MG63 (cell line): ENCODE measurements around the gene ZNF577. TPM values are rescaled to one million over a fixed set of nuclear protein-coding genes. Genes with fewer than 3 reads are reported as not detected.

Experiments used
- DNase-seq: peaks from one replicate; pipeline ENCODE4 v3.0.0-alpha.2; 2020
- H3K27me3 ChIP-seq: fragments of 250-450 bp; sonication (Bioruptor Pico); 2 replicates; pipeline ENCODE4 v1.5.1; 2020; ENCODE audit warnings: mild to moderate bottlenecking, moderate library complexity
- H3K36me3 ChIP-seq: fragments of 250-450 bp; sonication (Bioruptor Pico); 2 replicates; pipeline ENCODE4 v1.5.1; 2020; ENCODE audit warnings: mild to moderate bottlenecking, moderate library complexity
- H3K4me3 ChIP-seq: fragments of 250-450 bp; sonication (Bioruptor Pico); 2 replicates; pipeline ENCODE4 v1.5.1; 2020; ENCODE audit warnings: mild to moderate bottlenecking, moderate library complexity
- H3K9me3 ChIP-seq: fragments of 250-450 bp; sonication (Bioruptor Pico); 2 replicates; pipeline ENCODE4 v1.5.1; 2020; ENCODE audit warnings: mild to moderate bottlenecking, moderate library complexity
- total RNA-seq: library from RNA; depleted of rRNA; stranded (reverse); fragments of >200 nt; shearing (Covaris generic); gene quantifications from 2 replicates; pipeline ENCODE4 v1.2.3, GENCODE V29; 2014; ENCODE audit warnings: low replicate concordance; rRNA removed

The ZNF577 gene
- total RNA-seq, 1 experiment from 2014 or later, result 1.3 TPM

DNA sequence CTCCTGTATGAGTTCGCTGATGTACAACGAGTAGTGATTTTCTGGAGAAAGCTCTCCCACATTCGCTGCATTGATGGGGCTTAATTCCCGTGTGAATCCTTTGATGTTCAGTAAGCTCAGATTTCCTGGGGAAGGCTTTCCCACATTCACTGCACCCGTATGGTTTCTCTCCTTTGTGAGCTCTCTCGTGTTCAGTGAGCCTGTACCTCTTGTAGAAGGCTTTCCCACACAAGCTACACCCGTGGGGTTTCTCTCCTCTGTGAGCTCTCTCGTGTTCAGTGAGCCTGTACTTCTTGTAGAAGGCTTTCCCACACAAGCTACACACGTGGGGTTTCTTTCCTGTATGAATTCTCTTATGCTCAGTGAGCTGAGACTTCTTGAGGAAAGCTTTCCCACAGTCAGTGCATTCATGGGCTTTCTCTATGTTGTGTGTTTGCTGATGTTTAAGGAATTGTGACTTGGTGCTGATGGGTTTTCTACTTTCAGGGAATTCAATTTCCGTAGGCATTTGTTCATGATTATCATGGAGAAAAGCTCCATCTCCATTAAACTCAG lies 3.5 kb upstream of the ZNF577 start:
- DNase-seq, result no peak
- no peak overlapping the region for H3K4me3 ChIP-seq
- peaks cover 62% of the 10 kb centered on the region for H3K9me3 ChIP-seq
- peaks cover 43% of the 10 kb centered on the region for H3K36me3 ChIP-seq
- H3K27me3 ChIP-seq, result no peaks in the 10 kb centered on the region

DNA sequence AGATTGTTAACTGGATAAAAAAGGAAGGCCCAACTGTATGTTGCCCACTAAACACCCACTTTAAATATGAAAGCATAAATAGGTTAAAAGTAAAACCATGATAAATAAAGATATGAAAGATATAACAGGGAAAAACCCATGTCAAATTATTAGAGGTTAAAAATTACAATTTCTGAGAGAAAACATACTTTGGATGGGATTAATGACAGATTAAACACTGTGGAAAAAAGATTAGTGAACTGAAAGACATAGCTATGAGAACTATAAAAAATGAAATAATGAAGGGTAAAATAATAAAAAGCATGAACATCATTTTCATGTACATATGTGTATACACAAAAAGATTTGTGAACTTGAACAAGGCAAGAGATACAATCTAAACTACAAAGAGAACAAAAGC lies 2.2 kb upstream of the ZNF577 start:
- Histone ChIP-seq H3K9me3 (peaks cover 55% of the 10 kb centered on the region), H3K4me3 (no peak overlapping the region), H3K36me3 (peaks cover 32% of the 10 kb centered on the region), H3K27me3 (no peaks in the 10 kb centered on the region)
- DNase-seq, result no peak

DNA sequence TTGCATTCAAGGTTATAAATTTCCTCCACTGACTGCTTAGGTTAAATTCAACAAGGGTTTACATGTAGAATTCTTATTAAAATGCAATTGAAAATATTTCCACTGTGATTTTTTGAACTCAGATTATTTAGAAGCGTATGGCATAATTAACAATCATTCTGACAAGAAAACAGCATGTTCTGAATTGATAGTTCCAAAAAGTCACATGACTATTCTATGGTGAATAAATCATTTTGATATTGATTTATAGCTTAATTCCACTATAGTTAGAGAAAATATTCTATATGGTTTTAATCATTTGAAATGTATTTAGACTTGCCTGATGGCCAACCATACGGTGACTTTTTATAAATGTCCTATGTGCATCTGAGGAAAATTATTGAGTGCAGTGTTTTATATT lies 3.0 kb downstream of the ZNF577 start:
- no peak for DNase-seq
- Histone ChIP-seq H3K36me3 (no peaks in the 10 kb centered on the region; the same call in 1 of the 2 replicates), H3K27me3 (no peaks in the 10 kb centered on the region), H3K4me3 (no peak overlapping the region), H3K9me3 (peaks cover 18% of the 10 kb centered on the region)

DNA sequence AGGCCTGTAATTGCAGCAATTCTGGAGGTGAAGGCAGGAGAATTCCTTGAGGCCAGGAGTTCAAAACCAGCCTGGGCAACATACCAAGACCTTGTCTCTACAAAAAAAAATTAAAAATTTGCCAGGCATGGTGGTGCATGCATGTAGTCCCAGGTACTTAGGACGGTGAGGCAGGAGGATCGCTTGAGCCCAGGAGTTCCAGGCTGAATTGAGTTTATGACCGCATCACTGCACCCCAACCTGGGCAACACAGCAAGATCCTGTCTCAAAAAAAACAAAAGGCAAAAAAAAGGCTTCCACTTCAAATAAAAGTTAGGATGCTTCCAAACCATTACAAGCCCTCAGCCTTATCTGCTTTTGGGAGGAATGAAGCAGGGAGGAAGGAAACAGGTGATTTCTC lies 5.2 kb downstream of the ZNF577 start:
- H3K4me3 ChIP-seq, result no peak overlapping the region
- peaks cover 8% of the 10 kb centered on the region for H3K9me3 ChIP-seq
- no peaks in the 10 kb centered on the region for H3K27me3 ChIP-seq
- no peaks in the 10 kb centered on the region; the same call in 1 of the 2 replicates for H3K36me3 ChIP-seq
- DNase-seq, result no peak

DNA sequence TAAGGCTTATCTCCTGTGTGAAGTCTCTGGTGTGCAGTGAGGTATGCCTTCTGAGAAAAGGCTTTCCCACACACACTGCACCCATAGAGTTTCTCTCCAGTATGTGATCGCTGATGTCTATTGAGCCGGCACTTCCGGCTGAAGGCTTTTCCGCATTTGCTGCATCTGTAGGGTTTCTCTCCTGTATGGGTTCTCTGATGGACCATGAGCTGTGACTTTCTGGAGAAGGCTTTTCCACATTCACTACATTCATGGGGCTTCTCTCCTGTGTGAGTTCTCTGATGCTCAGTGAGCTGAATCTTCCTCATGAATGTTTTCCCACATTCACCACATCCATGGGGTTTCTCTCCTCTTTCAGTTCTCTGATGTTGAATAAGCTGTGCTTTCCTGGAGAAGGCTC lies 14.7 kb downstream of the ZNF577 start:
- H3K27me3 ChIP-seq, result no peaks in the 10 kb centered on the region
- H3K4me3 ChIP-seq, result no peak overlapping the region
- DNase-seq, result no peak
- H3K9me3 ChIP-seq, result peaks cover 27% of the 10 kb centered on the region
- H3K36me3 ChIP-seq, result no peaks in the 10 kb centered on the region; the same call in none of the 2 replicates

DNA sequence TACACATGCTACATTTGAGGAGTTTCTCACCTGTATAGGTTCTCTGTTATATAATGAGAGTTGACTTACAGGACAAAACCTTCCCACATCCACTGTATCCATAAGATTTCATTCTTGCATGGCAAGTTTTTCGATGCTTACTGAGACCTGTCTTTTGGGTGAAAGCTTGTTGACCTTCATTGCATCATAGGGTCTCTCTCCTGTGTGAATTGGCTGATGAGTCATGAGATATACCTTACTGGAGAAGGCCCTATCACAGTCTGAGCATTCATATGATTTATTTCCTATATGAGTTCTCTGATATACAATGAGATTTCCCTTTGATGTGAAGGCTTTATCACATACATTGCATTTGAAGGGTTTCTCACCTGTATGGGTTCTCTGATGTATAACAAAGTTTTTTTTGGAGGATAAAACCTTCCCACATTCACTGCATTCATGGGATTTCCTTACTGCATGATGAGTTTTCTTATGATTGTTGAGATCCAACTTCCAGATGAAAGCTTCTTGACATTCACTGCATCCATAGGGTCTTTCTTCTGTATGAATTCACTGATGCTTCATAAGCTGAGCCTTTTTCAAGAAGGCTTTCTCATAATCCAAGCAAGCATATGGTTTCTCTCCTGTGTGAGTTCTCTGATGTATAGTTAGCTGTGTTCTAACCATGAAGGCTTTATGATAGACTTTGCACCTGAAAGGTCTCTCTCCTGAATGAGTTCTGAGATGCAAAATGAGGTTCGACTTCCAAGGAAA lies 25.7 kb downstream of the ZNF577 start:
- Histone ChIP-seq H3K27me3 (no peaks in the 10 kb centered on the region), H3K36me3 (no peaks in the 10 kb centered on the region), H3K9me3 (peaks cover 52% of the 10 kb centered on the region), H3K4me3 (no peak overlapping the region)
- DNase-seq, result no peak

DNA sequence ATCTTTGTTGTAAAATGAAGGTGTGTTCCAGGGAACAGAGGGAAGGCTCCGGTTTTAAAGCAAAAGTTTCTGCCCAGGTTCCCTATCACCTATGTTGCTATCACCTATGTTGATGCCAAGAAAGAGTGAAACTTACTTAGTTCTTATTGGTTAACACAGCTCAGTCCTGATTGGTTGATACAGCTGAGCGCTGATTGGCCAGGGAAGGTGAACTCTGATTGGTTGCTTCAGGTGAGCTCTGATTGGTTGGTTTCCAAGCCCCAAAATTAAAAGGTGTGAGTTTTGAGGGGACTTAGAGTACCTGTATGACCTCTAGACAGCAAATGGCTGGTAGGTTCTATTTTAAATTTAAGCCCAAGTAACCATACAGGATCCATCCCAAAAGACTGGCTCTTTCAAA lies 50.6 kb downstream of the ZNF577 start:
- Histone ChIP-seq H3K36me3 (no peaks in the 10 kb centered on the region), H3K27me3 (no peaks in the 10 kb centered on the region), H3K4me3 (no peak overlapping the region), H3K9me3 (peaks cover 2% of the 10 kb centered on the region)
- no peak for DNase-seq

DNA sequence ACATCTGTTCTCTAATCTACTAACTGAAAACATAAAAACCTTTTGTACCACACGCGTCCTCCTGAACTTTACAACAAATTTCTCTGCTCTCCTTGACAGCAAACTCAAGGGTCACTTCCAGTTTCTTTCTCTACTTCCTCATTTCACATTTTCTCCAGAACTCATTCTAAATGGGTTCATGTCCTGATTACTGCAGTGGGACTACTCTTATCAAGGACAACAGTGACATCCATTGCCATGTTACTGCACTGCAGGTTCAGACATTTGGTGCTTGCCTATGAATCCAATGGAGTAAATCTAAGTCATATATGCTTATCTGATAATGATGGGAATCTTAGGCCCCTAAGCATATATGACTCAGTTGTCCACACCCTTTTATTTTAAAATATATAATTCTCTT lies 57.5 kb downstream of the ZNF577 start:
- no peaks in the 10 kb centered on the region for H3K27me3 ChIP-seq
- no peak overlapping the region for H3K4me3 ChIP-seq
- no peak for DNase-seq
- H3K36me3 ChIP-seq, result no peaks in the 10 kb centered on the region
- no peaks in the 10 kb centered on the region; the same call in 1 of the 2 replicates for H3K9me3 ChIP-seq

DNA sequence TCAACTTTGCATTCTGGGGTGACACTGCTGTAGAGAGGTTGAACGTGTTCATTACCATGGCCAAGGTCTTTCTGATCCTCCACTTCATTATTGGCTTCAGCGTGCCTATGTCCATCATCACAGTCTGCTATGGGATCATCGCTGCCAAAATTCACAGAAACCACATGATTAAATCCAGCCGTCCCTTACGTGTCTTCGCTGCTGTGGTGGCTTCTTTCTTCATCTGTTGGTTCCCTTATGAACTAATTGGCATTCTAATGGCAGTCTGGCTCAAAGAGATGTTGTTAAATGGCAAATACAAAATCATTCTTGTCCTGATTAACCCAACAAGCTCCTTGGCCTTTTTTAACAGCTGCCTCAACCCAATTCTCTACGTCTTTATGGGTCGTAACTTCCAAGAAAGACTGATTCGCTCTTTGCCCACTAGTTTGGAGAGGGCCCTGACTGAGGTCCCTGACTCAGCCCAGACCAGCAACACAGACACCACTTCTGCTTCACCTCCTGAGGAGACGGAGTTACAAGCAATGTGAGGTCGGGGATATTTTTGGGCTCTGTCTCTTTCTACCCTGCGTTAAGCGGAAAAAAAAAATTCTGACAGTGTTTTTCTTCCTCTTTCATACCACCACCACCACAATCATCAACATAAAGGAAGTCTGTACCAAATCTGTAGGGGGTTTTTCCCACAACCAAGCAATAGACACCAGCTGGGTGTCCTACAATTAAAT lies 63.3 kb downstream of the ZNF577 start:
- Histone ChIP-seq H3K36me3 (no peaks in the 10 kb centered on the region), H3K27me3 (no peaks in the 10 kb centered on the region), H3K4me3 (no peak overlapping the region), H3K9me3 (no peaks in the 10 kb centered on the region)
- DNase-seq, result no peak

DNA sequence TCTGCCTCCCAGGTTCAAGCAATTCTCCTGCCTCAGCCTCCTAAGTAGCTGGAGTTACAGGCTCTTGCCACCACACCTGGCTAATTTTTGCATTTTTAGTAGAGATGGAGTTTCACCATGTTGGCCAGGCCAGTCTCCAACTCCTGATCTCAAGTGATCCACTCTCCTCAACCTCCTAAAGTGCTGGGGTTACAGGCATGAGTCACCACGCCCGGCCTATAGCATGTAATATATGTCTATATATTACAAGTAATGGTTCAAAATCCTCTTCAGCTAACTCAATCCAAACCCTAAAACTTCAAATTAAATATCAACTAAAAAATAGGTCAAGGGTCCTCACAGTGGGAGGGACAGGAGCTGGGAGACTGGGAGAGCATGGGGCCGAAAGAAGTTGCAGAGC lies 64.8 kb downstream of the ZNF577 start:
- Histone ChIP-seq H3K36me3 (no peaks in the 10 kb centered on the region), H3K4me3 (no peak overlapping the region), H3K9me3 (no peaks in the 10 kb centered on the region), H3K27me3 (no peaks in the 10 kb centered on the region)
- no peak for DNase-seq

DNA sequence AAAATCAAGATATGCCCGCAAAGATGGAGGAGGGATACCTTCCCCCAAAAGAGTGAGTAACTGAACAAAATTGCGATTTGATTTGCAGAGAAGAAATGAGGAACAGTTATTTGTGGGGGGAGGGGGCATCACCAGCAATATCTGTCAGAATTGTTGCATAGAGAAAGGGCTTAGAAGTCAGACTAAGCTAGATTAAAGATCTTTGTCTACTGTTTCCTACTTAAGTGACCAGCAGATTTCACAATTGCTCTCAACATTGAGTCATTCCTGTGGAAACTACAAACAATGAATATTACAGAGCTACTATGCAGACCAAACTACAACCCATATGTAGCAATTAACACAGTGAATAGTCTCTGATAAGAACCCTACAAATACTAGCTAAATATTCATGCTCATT lies 65.4 kb downstream of the ZNF577 start:
- Histone ChIP-seq H3K4me3 (no peak overlapping the region), H3K36me3 (no peaks in the 10 kb centered on the region), H3K9me3 (no peaks in the 10 kb centered on the region), H3K27me3 (no peaks in the 10 kb centered on the region)
- no peak for DNase-seq

DNA sequence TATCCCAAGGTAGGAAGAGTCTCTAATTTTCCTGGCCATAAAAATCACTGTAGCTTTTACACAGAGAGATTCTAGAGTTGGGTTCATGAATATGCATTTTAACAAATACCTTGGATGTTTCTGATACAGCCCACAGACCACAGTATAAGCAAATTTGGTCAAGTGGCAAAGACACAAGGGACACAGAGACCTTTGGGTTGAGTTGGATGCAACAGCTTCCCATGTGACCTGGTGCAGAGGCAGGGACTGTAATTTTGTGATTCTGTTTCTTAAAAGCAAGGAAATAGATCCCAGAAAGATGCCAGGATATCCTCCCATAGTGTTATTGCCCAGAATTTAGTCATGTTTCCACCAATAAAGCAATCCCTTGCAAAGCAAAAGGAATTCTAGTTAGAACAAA lies 65.8 kb downstream of the ZNF577 start:
- Histone ChIP-seq H3K9me3 (no peaks in the 10 kb centered on the region), H3K4me3 (no peak overlapping the region), H3K27me3 (no peaks in the 10 kb centered on the region), H3K36me3 (no peaks in the 10 kb centered on the region)
- no peak for DNase-seq

DNA sequence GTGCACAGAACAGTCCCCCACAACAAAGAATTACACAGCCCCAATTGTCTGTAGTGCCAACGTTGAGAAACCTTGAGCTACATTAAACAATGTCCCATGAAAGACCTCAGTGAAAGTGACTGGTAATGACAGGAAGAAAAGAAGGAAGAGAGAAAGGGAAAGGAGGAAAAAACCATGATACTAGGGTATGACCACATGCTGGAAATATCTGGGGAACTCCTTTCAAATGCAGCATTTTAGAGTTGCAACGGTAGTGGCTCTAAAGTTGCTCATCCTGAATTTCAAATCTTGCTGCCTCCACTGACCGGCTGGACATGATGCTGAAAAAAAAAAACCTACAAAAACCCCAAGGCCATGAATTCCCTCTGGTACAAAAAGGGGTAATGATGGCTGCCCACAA lies 66.3 kb downstream of the ZNF577 start:
- no peak for DNase-seq

More for the DNA sequence above, 66.3 kb downstream of the ZNF577 start:
- H3K36me3 ChIP-seq, result no peaks in the 10 kb centered on the region
- no peaks in the 10 kb centered on the region for H3K9me3 ChIP-seq
- H3K4me3 ChIP-seq, result no peak overlapping the region
- H3K27me3 ChIP-seq, result no peaks in the 10 kb centered on the region

Other genes starting within 250 kb of the ZNF577 start
- gene SIGLEC14, start 241.1 kb downstream of the ZNF577 start, total RNA-seq, result not detected in 2 replicates
- 8.2 and 31.7 TPM in 2 replicates for gene SPACA6, start 194.6 kb downstream of the ZNF577 start, total RNA-seq
- gene HAS1, start 164.0 kb downstream of the ZNF577 start, total RNA-seq, result not detected in 2 replicates
- gene FPR1, start 136.1 kb downstream of the ZNF577 start, total RNA-seq, result not detected in 2 replicates
- not detected in 2 replicates for gene FPR2, start 126.8 kb downstream of the ZNF577 start, total RNA-seq
- gene FPR3, start 92.8 kb downstream of the ZNF577 start, total RNA-seq, result not detected in 2 replicates
- gene ZNF649, start 17.1 kb upstream of the ZNF577 start, total RNA-seq, result 6.6 and 7.4 TPM in 2 replicates
- 0.84 and 3.0 TPM in 2 replicates for gene ZNF613, start 39.5 kb upstream of the ZNF577 start, total RNA-seq
- gene ZNF350, start 98.9 kb upstream of the ZNF577 start, total RNA-seq, result 3.0 and 4.8 TPM in 2 replicates
- gene ZNF615, start 120.3 kb upstream of the ZNF577 start, total RNA-seq, result 5.6 and 8.4 TPM in 2 replicates
- gene ZNF614, start 140.4 kb upstream of the ZNF577 start, total RNA-seq, result 3.1 and 9.7 TPM in 2 replicates
- gene ZNF432, start 160.9 kb upstream of the ZNF577 start, total RNA-seq, result 1.2 and 3.4 TPM in 2 replicates
- gene ZNF841, start 207.8 kb upstream of the ZNF577 start, total RNA-seq, result 3.6 and 4.8 TPM in 2 replicates